Left ventricle myocardium inferior (tissue), 1 donor: ENCODE data around the gene ARHGAP26. TPM values are rescaled to one million over a fixed set of nuclear protein-coding genes. Genes with fewer than 3 reads are reported as not detected.

Experiments used
- DNase-seq: peaks from one replicate; pipeline ENCODE4 v3.0.0-alpha.2; 2020
- H3K27ac ChIP-seq: fragments of 200-600 bp; replicated peaks from 2 replicates; pipeline ENCODE4 v1.8.0; 2021
- H3K27me3 ChIP-seq: fragments of 200-600 bp; 2 replicates; pipeline ENCODE4 v1.8.0; 2021; ENCODE audit warnings: low read depth
- H3K36me3 ChIP-seq: fragments of 200-600 bp; 2 replicates; pipeline ENCODE4 v1.8.0; 2021
- H3K4me1 ChIP-seq: fragments of 200-600 bp; 2 replicates; pipeline ENCODE4 v1.8.0; 2021
- H3K4me3 ChIP-seq: fragments of 200-600 bp; 2 replicates; pipeline ENCODE4 v1.8.0; 2021; ENCODE audit warnings: mild to moderate bottlenecking, moderate library complexity
- H3K9me3 ChIP-seq: fragments of 200-600 bp; replicated peaks from 2 replicates; pipeline ENCODE4 v1.8.0; 2021
- intact Hi-C: fragments of 100-400 bp; cut with micrococcal nuclease; formaldehyde crosslinking; loops from one replicate; pipeline ENCODE4 v1.11.0; 2022
- total RNA-seq: library from RNA; stranded (reverse); fragmentation: NEBNext Ultra II Directional; extraction: Animal tissue kit (Norgen Biotek cat#: 25700); gene quantifications from one replicate; pipeline ENCODE4 v1.2.1, GENCODE V29; 2021
- TF ChIP-seq, protein P1 (sequence below): fragments of 200-600 bp; IDR thresholded peaks from 2 replicates; pipeline ENCODE4 v1.8.0; 2021; ENCODE audit warnings: antibody characterized with exemption, mild to moderate bottlenecking, borderline replicate concordance
- donor health status: DM: no; HTN: yes; CAD: no; lungs with severe emphysema.

ARHGAP26 gene
- total RNA-seq, 1 donor from 2014 or later = 35.7 TPM

DNA sequence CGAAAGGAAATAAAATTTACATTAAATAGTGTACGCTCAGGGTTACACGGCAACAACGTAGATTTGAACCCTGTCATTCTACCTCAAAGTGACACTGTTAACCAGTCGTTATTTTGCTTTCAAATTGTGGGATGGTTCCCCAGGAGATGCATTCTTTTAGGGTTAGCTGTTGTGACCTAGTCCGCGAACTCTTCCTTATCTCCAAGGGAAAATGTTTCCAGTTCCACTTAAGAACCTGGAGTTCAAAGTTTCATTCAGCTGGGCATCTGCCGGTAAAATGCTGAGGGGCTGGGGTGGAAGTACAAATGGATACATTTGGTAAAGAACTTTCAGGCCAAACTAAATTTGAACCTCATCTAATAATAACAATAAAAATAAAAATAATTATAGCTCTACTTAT lies 368.7 kb downstream of the ARHGAP26 start:
- Histone ChIP-seq H3K27ac (peak overlapping the region; percentile 73), H3K36me3 (peaks cover 19% of the 10 kb centered on the region), H3K27me3 (no peaks in the 10 kb centered on the region), H3K4me1 (peaks cover 86% of the 10 kb centered on the region), H3K4me3 (no peak overlapping the region), H3K9me3 (no peaks in the 10 kb centered on the region)
- DNase-seq = no peak
- intact Hi-C loops = no loop called here
- TF ChIP-seq, protein P1, sequence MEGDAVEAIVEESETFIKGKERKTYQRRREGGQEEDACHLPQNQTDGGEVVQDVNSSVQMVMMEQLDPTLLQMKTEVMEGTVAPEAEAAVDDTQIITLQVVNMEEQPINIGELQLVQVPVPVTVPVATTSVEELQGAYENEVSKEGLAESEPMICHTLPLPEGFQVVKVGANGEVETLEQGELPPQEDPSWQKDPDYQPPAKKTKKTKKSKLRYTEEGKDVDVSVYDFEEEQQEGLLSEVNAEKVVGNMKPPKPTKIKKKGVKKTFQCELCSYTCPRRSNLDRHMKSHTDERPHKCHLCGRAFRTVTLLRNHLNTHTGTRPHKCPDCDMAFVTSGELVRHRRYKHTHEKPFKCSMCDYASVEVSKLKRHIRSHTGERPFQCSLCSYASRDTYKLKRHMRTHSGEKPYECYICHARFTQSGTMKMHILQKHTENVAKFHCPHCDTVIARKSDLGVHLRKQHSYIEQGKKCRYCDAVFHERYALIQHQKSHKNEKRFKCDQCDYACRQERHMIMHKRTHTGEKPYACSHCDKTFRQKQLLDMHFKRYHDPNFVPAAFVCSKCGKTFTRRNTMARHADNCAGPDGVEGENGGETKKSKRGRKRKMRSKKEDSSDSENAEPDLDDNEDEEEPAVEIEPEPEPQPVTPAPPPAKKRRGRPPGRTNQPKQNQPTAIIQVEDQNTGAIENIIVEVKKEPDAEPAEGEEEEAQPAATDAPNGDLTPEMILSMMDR = no peak

DNA sequence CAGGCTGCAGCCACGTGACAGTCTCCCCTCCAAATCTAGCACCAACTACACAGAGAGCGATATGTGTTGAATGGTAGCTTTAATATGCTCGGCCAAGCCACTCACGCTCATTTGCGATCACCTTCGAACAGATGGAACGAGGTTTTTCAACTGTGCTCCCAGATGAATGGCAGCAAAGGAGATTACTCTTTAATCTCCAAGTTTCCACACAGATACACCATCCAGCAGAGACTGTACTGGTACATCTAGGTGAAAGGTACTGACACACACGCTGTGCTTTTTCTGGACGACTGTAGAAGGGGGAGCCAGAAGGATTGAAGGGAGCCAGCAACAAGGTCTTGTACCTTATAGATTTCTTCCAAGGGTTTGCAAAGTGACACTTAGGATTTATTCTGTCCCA lies 369.4 kb downstream of the ARHGAP26 start:
- intact Hi-C loops = no loop called here
- TF ChIP-seq, protein P1 = no peak
- Histone ChIP-seq H3K36me3 (peaks cover 12% of the 10 kb centered on the region), H3K4me1 (peaks cover 85% of the 10 kb centered on the region), H3K27me3 (no peaks in the 10 kb centered on the region), H3K27ac (peak overlapping the region; percentile 73), H3K9me3 (no peaks in the 10 kb centered on the region), H3K4me3 (no peak overlapping the region)
- no peak for DNase-seq

DNA sequence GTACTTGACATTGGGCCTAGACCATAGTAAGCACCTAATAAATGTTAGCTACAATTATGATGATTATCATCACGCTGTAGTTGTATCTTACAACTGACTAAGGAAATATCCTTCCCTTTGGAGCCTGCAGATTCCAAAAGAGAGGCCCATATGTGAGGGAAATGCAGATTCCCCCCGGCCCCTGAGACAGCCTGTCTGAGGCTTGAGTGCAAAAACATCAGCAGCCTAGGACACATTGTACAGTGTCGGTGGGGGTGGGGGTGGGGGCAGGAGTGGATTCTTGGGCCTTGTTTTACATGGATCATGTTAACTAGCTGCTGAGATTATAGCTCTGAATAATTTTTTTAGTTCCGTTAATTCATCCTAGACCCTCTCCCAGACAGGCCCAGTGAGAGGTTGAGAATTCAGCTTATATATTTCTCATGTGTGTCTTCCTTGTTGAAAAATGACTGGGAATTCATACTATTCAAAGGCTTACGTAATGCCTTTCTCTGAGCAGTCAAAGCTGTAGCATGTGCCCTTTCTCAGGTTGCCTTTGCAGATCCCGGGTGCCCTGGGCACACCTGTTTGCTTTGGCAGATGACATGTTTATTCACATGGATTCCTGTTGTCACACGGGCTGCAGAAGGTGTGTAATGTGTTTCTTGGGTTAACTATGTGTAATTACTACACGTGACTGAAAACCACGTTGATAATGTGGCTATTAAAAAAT lies 370.5 kb downstream of the ARHGAP26 start:
- Histone ChIP-seq H3K4me3 (no peak overlapping the region), H3K9me3 (no peaks in the 10 kb centered on the region), H3K4me1 (peaks cover 84% of the 10 kb centered on the region), H3K27ac (peak overlapping the region; percentile 73), H3K27me3 (no peaks in the 10 kb centered on the region), H3K36me3 (peaks cover 3% of the 10 kb centered on the region)
- TF ChIP-seq, protein P1 = no peak
- DNase-seq = no peak
- intact Hi-C loops = no loop called here

DNA sequence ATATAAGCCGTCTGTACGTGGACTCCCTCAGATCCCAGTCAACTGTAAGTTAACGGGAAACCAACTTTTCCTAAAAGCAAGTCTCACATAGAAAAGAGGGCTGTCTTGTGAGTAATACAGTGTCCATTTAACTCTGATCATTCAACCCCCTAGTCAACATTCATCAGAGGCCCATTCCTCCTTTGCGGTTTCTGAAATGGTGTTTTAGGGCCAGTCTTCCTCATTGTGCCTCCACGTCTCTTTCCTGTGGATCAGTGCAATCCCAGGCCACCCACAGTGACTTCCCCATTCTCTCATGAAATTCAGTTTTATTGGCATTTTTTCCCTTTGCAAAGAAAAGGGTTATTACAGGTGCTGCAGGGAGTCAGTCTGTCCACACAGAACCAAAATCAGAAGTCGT lies 371.5 kb downstream of the ARHGAP26 start:
- Histone ChIP-seq H3K4me3 (no peak overlapping the region), H3K9me3 (no peaks in the 10 kb centered on the region), H3K27ac (no peak overlapping the region), H3K4me1 (peaks cover 82% of the 10 kb centered on the region), H3K27me3 (no peaks in the 10 kb centered on the region), H3K36me3 (peaks cover 3% of the 10 kb centered on the region)
- TF ChIP-seq, protein P1 = no peak
- no peak for DNase-seq
- intact Hi-C loops = no loop called here

DNA sequence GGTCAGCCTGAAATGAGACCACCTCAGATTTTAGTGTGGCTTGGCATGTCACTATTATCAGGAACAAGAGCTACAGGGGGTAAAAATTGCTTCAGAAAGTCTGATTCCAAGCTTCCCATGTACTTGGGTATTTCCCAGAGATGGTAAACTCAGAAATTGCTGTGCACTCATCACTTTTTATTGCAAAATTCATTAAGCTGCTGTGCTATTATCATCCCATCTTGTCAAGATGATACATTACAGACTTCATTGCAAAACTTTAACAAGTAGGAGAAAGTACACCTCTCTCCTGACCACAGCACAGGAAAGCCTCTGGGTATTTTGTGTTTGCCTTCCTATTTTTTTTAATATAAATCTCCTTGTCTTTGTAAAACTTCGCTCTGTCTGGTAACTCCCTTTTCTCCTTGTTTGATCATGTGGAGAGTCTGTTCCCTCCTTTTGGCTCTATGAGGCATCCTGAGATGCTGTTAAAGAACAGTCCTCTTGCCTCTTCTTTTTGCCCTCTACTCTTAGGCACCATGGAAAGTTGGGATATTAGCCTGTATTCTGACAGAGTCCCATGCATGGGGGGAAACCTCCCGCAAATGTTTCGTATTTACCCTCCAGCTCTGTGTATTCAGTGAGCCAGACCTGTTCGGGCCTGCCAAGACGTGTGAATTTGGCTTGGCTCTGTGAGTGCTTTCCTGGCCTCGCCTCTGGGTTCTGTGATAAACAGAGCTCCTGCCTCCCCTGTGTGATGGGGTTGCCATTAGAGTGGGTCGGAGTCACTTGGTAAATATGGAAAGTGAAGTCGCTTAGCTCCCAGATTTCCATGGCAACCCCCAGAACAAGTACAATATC lies 372.6 kb downstream of the ARHGAP26 start:
- Histone ChIP-seq H3K4me1 (peaks cover 78% of the 10 kb centered on the region), H3K27me3 (no peaks in the 10 kb centered on the region), H3K4me3 (no peak overlapping the region), H3K27ac (peak overlapping the region; percentile 80), H3K36me3 (peaks cover 9% of the 10 kb centered on the region), H3K9me3 (no peaks in the 10 kb centered on the region)
- DNase-seq = peak; percentile 70
- TF ChIP-seq, protein P1 = no peak
- intact Hi-C loops = no loop called here
